Prostate gland (tissue), 1 donor: Measurements from ENCODE around the gene C17orf67.

Experiments
- POLR2A ChIP-seq: fragments of 450-650 bp; IDR thresholded peaks from one replicate; pipeline ENCODE4 v1.6.1; 2016; ENCODE audit warnings: antibody characterized with exemption, mild to moderate bottlenecking
- POLR2AphosphoS5 ChIP-seq: sonication (generic); formaldehyde crosslinking; IDR thresholded peaks from one replicate; pipeline ENCODE4 v1.6.1; 2017; ENCODE audit warnings: antibody characterized with exemption

- TF ChIP-seq POLR2A (no peak), POLR2AphosphoS5 (no peak)
Observed at GRCh38 chr17:56842577-56842976, 8.9 kb upstream of the C17orf67 start.
